HUES6 (cell line): Measurements from ENCODE around the gene DNAAF9.

Experiments used
- H3K27ac ChIP-seq: 2 replicates; pipeline ENCODE4 v1.7.0; 2013; ENCODE audit warnings: low read depth, mild to moderate bottlenecking, low read length, inconsistent platforms
- H3K27me3 ChIP-seq: 2 replicates; pipeline ENCODE4 v1.6.1; 2013; ENCODE audit warnings: low read length; ENCODE audit not compliant: control insufficient read depth, insufficient read depth
- H3K36me3 ChIP-seq: 2 replicates; pipeline ENCODE4 v1.6.1; 2013; ENCODE audit warnings: low read length; ENCODE audit not compliant: control insufficient read depth, insufficient read depth
- H3K4me1 ChIP-seq: 2 replicates; pipeline ENCODE4 v1.6.1; 2013; ENCODE audit warnings: low read length; ENCODE audit not compliant: control insufficient read depth, insufficient read depth
- H3K4me3 ChIP-seq: 2 replicates; pipeline ENCODE4 v1.5.1; 2013; ENCODE audit warnings: low read depth, low read length
- H3K9ac ChIP-seq: one replicate; pipeline ENCODE4 v1.6.1; 2013; ENCODE audit warnings: mild to moderate bottlenecking, low read length
- H3K9me3 ChIP-seq: 2 replicates; pipeline ENCODE4 v1.6.1; 2013; ENCODE audit warnings: low read depth, low read length; ENCODE audit not compliant: control insufficient read depth, insufficient read depth

DNAAF9 gene

GRCh38 chr20:3410464-3410863 is 3.0 kb upstream of the DNAAF9 start:
- peaks cover 11% of the 10 kb centered on the region; the same call in 1 of the 2 replicates for H3K27me3 ChIP-seq
- no peak overlapping the region for H3K27ac ChIP-seq
- H3K4me3 ChIP-seq = no peak overlapping the region
- H3K9me3 ChIP-seq = 0 out of 2 replicates have a peak, but pooled peaks cover 3% of the 10 kb centered on the region
- H3K9ac ChIP-seq = no peak overlapping the region
- H3K4me1 ChIP-seq = 0 out of 2 replicates have a peak, but pooled peaks cover 4% of the 10 kb centered on the region
- H3K36me3 ChIP-seq = no peaks in the 10 kb centered on the region

- no peak overlapping the region for H3K4me3 ChIP-seq
- H3K4me1 ChIP-seq = 0 out of 2 replicates have a peak, but pooled peaks cover 4% of the 10 kb centered on the region
- no peaks in the 10 kb centered on the region for H3K9me3 ChIP-seq
- H3K9ac ChIP-seq = no peak overlapping the region
- H3K27ac ChIP-seq = no peak overlapping the region
- peaks cover 11% of the 10 kb centered on the region; the same call in 1 of the 2 replicates for H3K27me3 ChIP-seq
- H3K36me3 ChIP-seq = no peaks in the 10 kb centered on the region
Measured at GRCh38 chr20:3409417-3409816, 1.9 kb upstream of the DNAAF9 start.

- Histone ChIP-seq H3K9me3 (no peaks in the 10 kb centered on the region), H3K4me3 (peak overlapping the region; percentile 74), H3K27ac (no peak overlapping the region), H3K4me1 (0 out of 2 replicates have a peak, but pooled peaks cover 4% of the 10 kb centered on the region), H3K9ac (peak overlapping the region; percentile 73), H3K36me3 (no peaks in the 10 kb centered on the region), H3K27me3 (peaks cover 11% of the 10 kb centered on the region; the same call in 1 of the 2 replicates)
Measured at GRCh38 chr20:3407771-3408637, 535 bp upstream of the DNAAF9 start.

- peak overlapping the region; percentile 56 for H3K9ac ChIP-seq
- H3K9me3 ChIP-seq = no peaks in the 10 kb centered on the region
- peaks cover 11% of the 10 kb centered on the region; the same call in 1 of the 2 replicates for H3K27me3 ChIP-seq
- no peak overlapping the region for H3K27ac ChIP-seq
- H3K4me3 ChIP-seq = peak overlapping the region; percentile 74
- no peaks in the 10 kb centered on the region for H3K36me3 ChIP-seq
- H3K4me1 ChIP-seq = 0 out of 2 replicates have a peak, but pooled peaks cover 4% of the 10 kb centered on the region
Measured at GRCh38 chr20:3406481-3407039, 909 bp downstream of the DNAAF9 start.

GRCh38 chr20:3405696-3406358 is 1.6 kb downstream of the DNAAF9 start:
- Histone ChIP-seq H3K4me3 (peak overlapping the region; percentile 74), H3K27ac (no peak overlapping the region), H3K36me3 (no peaks in the 10 kb centered on the region), H3K4me1 (0 out of 2 replicates have a peak, but pooled peaks cover 4% of the 10 kb centered on the region), H3K9me3 (no peaks in the 10 kb centered on the region), H3K9ac (no peak overlapping the region), H3K27me3 (peaks cover 11% of the 10 kb centered on the region; the same call in 1 of the 2 replicates)

- no peak overlapping the region for H3K27ac ChIP-seq
- peaks cover 11% of the 10 kb centered on the region; the same call in 1 of the 2 replicates for H3K27me3 ChIP-seq
- H3K9ac ChIP-seq = no peak overlapping the region
- no peaks in the 10 kb centered on the region for H3K9me3 ChIP-seq
- no peaks in the 10 kb centered on the region for H3K36me3 ChIP-seq
- H3K4me3 ChIP-seq = no peak overlapping the region
- H3K4me1 ChIP-seq = 0 out of 2 replicates have a peak, but pooled peaks cover 4% of the 10 kb centered on the region
Measured at GRCh38 chr20:3405139-3405538, 2.3 kb downstream of the DNAAF9 start.

- Histone ChIP-seq H3K9me3 (no peaks in the 10 kb centered on the region), H3K4me1 (0 out of 2 replicates have a peak, but pooled peaks cover 4% of the 10 kb centered on the region), H3K9ac (no peak overlapping the region), H3K4me3 (no peak overlapping the region), H3K27ac (no peak overlapping the region), H3K27me3 (peaks cover 11% of the 10 kb centered on the region; the same call in 1 of the 2 replicates), H3K36me3 (no peaks in the 10 kb centered on the region)
Measured at GRCh38 chr20:3404402-3404801, 3.1 kb downstream of the DNAAF9 start.

GRCh38 chr20:3403741-3404140 is 3.7 kb downstream of the DNAAF9 start:
- Histone ChIP-seq H3K9ac (no peak overlapping the region), H3K36me3 (no peaks in the 10 kb centered on the region), H3K27ac (no peak overlapping the region), H3K9me3 (no peaks in the 10 kb centered on the region), H3K27me3 (peaks cover 11% of the 10 kb centered on the region; the same call in 1 of the 2 replicates), H3K4me1 (0 out of 2 replicates have a peak, but pooled peaks cover 4% of the 10 kb centered on the region), H3K4me3 (no peak overlapping the region)

GRCh38 chr20:3402453-3402852 is 5.0 kb downstream of the DNAAF9 start:
- no peak overlapping the region for H3K9ac ChIP-seq
- H3K4me3 ChIP-seq = no peak overlapping the region
- peaks cover 11% of the 10 kb centered on the region; the same call in 1 of the 2 replicates for H3K27me3 ChIP-seq
- no peak overlapping the region for H3K27ac ChIP-seq
- no peaks in the 10 kb centered on the region for H3K36me3 ChIP-seq
- no peaks in the 10 kb centered on the region for H3K9me3 ChIP-seq
- 0 out of 2 replicates have a peak, but pooled peaks cover 4% of the 10 kb centered on the region for H3K4me1 ChIP-seq

GRCh38 chr20:3400260-3401155 is 7.0 kb downstream of the DNAAF9 start:
- Histone ChIP-seq H3K9ac (no peak overlapping the region), H3K4me3 (no peak overlapping the region), H3K9me3 (peaks cover 6% of the 10 kb centered on the region; the same call in 1 of the 2 replicates), H3K36me3 (no peaks in the 10 kb centered on the region), H3K27ac (no peak overlapping the region), H3K4me1 (no peaks in the 10 kb centered on the region), H3K27me3 (no peaks in the 10 kb centered on the region)
